K562 (cell line): ENCODE results near the gene XRN2. TPM values are rescaled to one million over a fixed set of nuclear protein-coding genes. Genes with fewer than 3 reads are reported as not detected.
A peak's percentile ranks its signal among the peaks of the same experiment; 100 is the strongest.

Experiments used
- ATAC-seq: fragments of 200-7000 bp; cut with Tn5 transposase; 3 replicates; pipeline ENCODE4 v1.9.1; 2020; ENCODE audit warnings: moderate library complexity
- BruUV-seq: library from RNA; stranded (reverse); fragments of 400-500 nt; replicated peaks from 2 replicates; lab custom pipeline; 2021; lab: Mats Ljungman, UMichigan
- CTCF ChIA-PET: fragments of 300-600 bp; formaldehyde crosslinking; extraction: SDS; loops from one replicate; lab custom pipeline; 2021; ENCODE audit warnings: low intra/inter-chr PET ratio; lab: Yijun Ruan, JAX
- POLR2A ChIA-PET: fragments of 300-600, 350-650 bp; sonication (Branson Sonifier 250); formaldehyde crosslinking; extraction: SDS; loops from one replicate; lab custom pipeline; 2021; ENCODE audit warnings: antibody characterized with exemption, inconsistent platforms; lab: Yijun Ruan, JAX
- DNase-seq, 4 experiments: peaks; one replicate each; pipeline versions ENCODE4 v3.0.0 to v3.0.0-alpha.2; 2011 to 2018; ENCODE audit warnings: low spot score in 3 of 4, mixed read lengths in 3 of 4; ENCODE audit errors: extremely low read depth in 1 of 4
- FAIRE-seq: peaks from 2 replicates; lab custom pipeline; 2011; peaks lifted over from hg19 to GRCh38; lab: Jason Lieb, UNC
- H2AFZ ChIP-seq: 2 replicates; pipeline ENCODE4 v1.6.0; 2011; ENCODE audit warnings: low read depth, low read length, control low read depth, inconsistent platforms
- H3K27ac ChIP-seq: fragments of 200-600 bp; 3 replicates; pipeline ENCODE4 v1.8.0; 2011; ENCODE audit warnings: low read depth, mild to moderate bottlenecking, control low read depth, inconsistent platforms, low read length, moderate library complexity, mixed read lengths; ENCODE audit errors: extremely low read depth
- H3K27me3 ChIP-seq, 2 experiments: fragments of 300-600 bp in 1 of 2; 2 replicates in 1 of 2; 3 replicates in 1 of 2; pipeline versions ENCODE4 v1.6.0 to v1.8.0; 2011; ENCODE audit warnings: inconsistent platforms in 2 of 2, low read length in 2 of 2, mild to moderate bottlenecking in 1 of 2, mixed read lengths in 1 of 2, moderate library complexity in 1 of 2; ENCODE audit not compliant: control insufficient read depth in 2 of 2, insufficient read depth in 2 of 2
- H3K36me3 ChIP-seq: fragments of 300-600 bp; 3 replicates; pipeline ENCODE4 v1.8.0; 2011; ENCODE audit warnings: mild to moderate bottlenecking, low read length, inconsistent platforms; ENCODE audit not compliant: control insufficient read depth, insufficient read depth
- H3K4me1 ChIP-seq, 2 experiments: fragments of 200-600 bp in 1 of 2; replicated peaks in 1 of 2; 2 replicates in 1 of 2; 3 replicates in 1 of 2; pipeline versions ENCODE4 v1.5.1 to v1.8.0; 2011; ENCODE audit warnings: inconsistent platforms in 2 of 2, low read length in 2 of 2, mild to moderate bottlenecking in 1 of 2, mixed read lengths in 1 of 2, moderate library complexity in 1 of 2; ENCODE audit not compliant: control insufficient read depth in 2 of 2, insufficient read depth in 2 of 2
- H3K4me2 ChIP-seq: 2 replicates; pipeline ENCODE4 v1.6.1; 2011; ENCODE audit warnings: low read length, control low read depth, inconsistent platforms, mixed read lengths; ENCODE audit not compliant: insufficient read depth
- H3K4me3 ChIP-seq: fragments of 200-600 bp; sonication (generic), shearing (Covaris generic); 2 replicates; pipeline ENCODE4 v1.5.1; 2016; ENCODE audit warnings: control low read depth, inconsistent platforms
- H3K79me2 ChIP-seq: fragments of 200-600 bp; 3 replicates; pipeline ENCODE4 v1.8.0; 2011; ENCODE audit warnings: low read length, inconsistent platforms; ENCODE audit not compliant: control insufficient read depth, insufficient read depth
- H3K9ac ChIP-seq, 2 experiments: 2 replicates each; pipeline versions ENCODE4 v1.6.0 to v1.6.1; 2011; ENCODE audit warnings: low read depth in 2 of 2, low read length in 2 of 2, control low read depth in 1 of 2, inconsistent platforms in 1 of 2, mild to moderate bottlenecking in 1 of 2, mixed read lengths in 1 of 2; ENCODE audit not compliant: insufficient read depth in 1 of 2
- H3K9me1 ChIP-seq: one replicate; pipeline ENCODE4 v1.6.0; 2011; ENCODE audit warnings: inconsistent platforms, mild to moderate bottlenecking, low read length, moderate library complexity; ENCODE audit not compliant: control insufficient read depth, insufficient read depth
- H3K9me3 ChIP-seq: replicated peaks from 2 replicates; pipeline ENCODE4 v1.5.1; 2011; ENCODE audit warnings: low read depth, low read length, inconsistent platforms; ENCODE audit not compliant: control insufficient read depth, insufficient read depth
- H4K20me1 ChIP-seq: replicated peaks from 2 replicates; pipeline ENCODE4 v1.6.1; 2011; ENCODE audit warnings: low read length, inconsistent platforms, mixed read lengths; ENCODE audit not compliant: control insufficient read depth, insufficient read depth
- ARID1B ChIP-seq: fragments of 450-650 bp; IDR thresholded peaks from 2 replicates; pipeline ENCODE4 v1.6.1; 2016; ENCODE audit warnings: antibody characterized with exemption, mild to moderate bottlenecking, inconsistent platforms
- FOXK2 ChIP-seq, 2 experiments: fragments of 450-650 bp; IDR thresholded peaks in 1 of 2; conservative IDR thresholded peaks in 1 of 2; 2 replicates each; pipeline ENCODE4 v1.6.1; 2016; ENCODE audit warnings: low read depth in 2 of 2, mild to moderate bottlenecking in 1 of 2
- GATAD2A ChIP-seq: fragments of 450-650 bp; IDR thresholded peaks from 2 replicates; pipeline ENCODE4 v1.6.1; 2017
- HDAC6 ChIP-seq: IDR thresholded peaks from 2 replicates; pipeline ENCODE4 v1.6.1; 2012; ENCODE audit warnings: low read depth, mild to moderate bottlenecking, control low read depth, inconsistent platforms, low read length, moderate library complexity
- HEY1 ChIP-seq: fragments of 250-450 bp; sonication (Bioruptor Pico); IDR thresholded peaks from 2 replicates; pipeline ENCODE4 v1.5.0; 2020; ENCODE audit warnings: mild to moderate bottlenecking, moderate library complexity, borderline replicate concordance
- KDM2B ChIP-seq: fragments of 250-450 bp; sonication (Bioruptor Pico); IDR thresholded peaks from 2 replicates; pipeline ENCODE4 v1.8.0; 2021; ENCODE audit warnings: mild to moderate bottlenecking, moderate library complexity
- MEIS2 ChIP-seq: fragments of 450-650 bp; IDR thresholded peaks from 2 replicates; pipeline ENCODE4 v1.6.1; 2014; ENCODE audit warnings: mild to moderate bottlenecking; ENCODE audit not compliant: partially characterized antibody
- MTF1 ChIP-seq: fragments of 250-450 bp; sonication (Bioruptor Pico); IDR thresholded peaks from 2 replicates; pipeline ENCODE4 v1.9.0; 2021; ENCODE audit warnings: moderate library complexity, mild to moderate bottlenecking, inconsistent platforms, borderline replicate concordance
- PHF8 ChIP-seq: fragments of 200-600 bp; sonication (generic); IDR thresholded peaks from 2 replicates; pipeline ENCODE4 v1.6.1; 2012; ENCODE audit warnings: mixed run types, mild to moderate bottlenecking, inconsistent platforms, low read length, moderate library complexity, borderline replicate concordance
- SP2 ChIP-seq: IDR thresholded peaks from 2 replicates; pipeline ENCODE4 v1.6.1; 2011; ENCODE audit warnings: mild to moderate bottlenecking, low read depth, low read length, moderate library complexity; ENCODE audit not compliant: poor library complexity, severe bottlenecking; ENCODE audit errors: extremely low read depth
- WGBS: fragments of 100-300 bp; shearing (Covaris generic); methylation state at CpG from one replicate; pipeline ENCODE4 v1.1.6; 2016; ENCODE audit warnings: low coverage, mixed read lengths; ENCODE audit not compliant: insufficient coverage; ENCODE audit errors: missing lambda C conversion rate; 5-methylcytosine and 5-hydroxymethylcytosine counted together
- in situ Hi-C: fragments of 300-500 bp; cut with MboI; formaldehyde crosslinking; loops from 4 replicates; pipeline ENCODE4 v1.15.0; 2018; ENCODE audit warnings: inconsistent platforms, mixed read lengths
- intact Hi-C: fragments of 100-400 bp; cut with micrococcal nuclease; formaldehyde crosslinking; loops from 2 replicates; pipeline ENCODE4 v1.14.2; 2022
- polyA plus RNA-seq, 8 experiments: library from polyadenylated mRNA; depleted of rRNA in 4 of 8; stranded (reverse) in 5 of 8; unstranded in 3 of 8; fragments of >200 nt; fragmentation: Nextera tagmentation in 2 of 8; fragmentation: Illumina TruSeq in 1 of 8; extraction: Ambion mirVana in 2 of 8; extraction: Trizol in 1 of 8; gene quantifications; 2 replicates each; pipeline versions ENCODE4 v1.2.1 to v1.2.3, GENCODE V29; 2011 to 2014; ENCODE audit warnings: inconsistent platforms in 1 of 8, missing spikeins in 1 of 8
- total RNA-seq, 7 experiments: library from RNA; depleted of rRNA in 6 of 7; stranded (reverse); fragments of >200 nt in 6 of 7; fragmentation: Illumina TruSeq in 2 of 7; extraction: Trizol in 2 of 7; gene quantifications; 2 replicates each; pipeline versions ENCODE4 v1.2.1 to v1.2.3, GENCODE V29; 2011 to 2021; ENCODE audit warnings: low replicate concordance in 1 of 7
- TF ChIP-seq, protein P1 (sequence below): sonication (generic); formaldehyde crosslinking; IDR thresholded peaks from 2 replicates; pipeline ENCODE4 v1.9.0; 2022; ENCODE audit warnings: mild to moderate bottlenecking, missing genetic modification reagents
- TF ChIP-seq, protein P2 (sequence below): fragments of 450-650 bp; IDR thresholded peaks from 2 replicates; pipeline ENCODE4 v1.6.1; 2017; ENCODE audit warnings: mild to moderate bottlenecking, moderate library complexity
- TF ChIP-seq, protein P3 (sequence below): sonication (generic); formaldehyde crosslinking; IDR thresholded peaks from 2 replicates; pipeline ENCODE4 v1.8.0; 2022; ENCODE audit warnings: mild to moderate bottlenecking, low read depth, missing genetic modification reagents
- TF ChIP-seq, protein P4 (sequence below): sonication (generic); formaldehyde crosslinking; IDR thresholded peaks from 2 replicates; pipeline ENCODE4 v1.8.0; 2022; ENCODE audit warnings: missing genetic modification reagents, mild to moderate bottlenecking, moderate library complexity, borderline replicate concordance

The XRN2 gene
- total and polyA plus RNA-seq, 9 of the 15 experiments (the other 6 are each of a cell fraction or from before 2014, with no cell fraction given): 41.8 to 67.3 (median 51.4) TPM

GRCh38 chr20:21309678-21310467, 6.7 kb downstream of the XRN2 start:
- ATAC-seq (no peak), DNase-seq (no peak), FAIRE-seq (no peak)
- Histone ChIP-seq H3K36me3 (peaks cover 13% of the 10 kb centered on the region; the same call in 2 of the 3 replicates), H3K9me3 (no peaks in the 10 kb centered on the region), H4K20me1 (peaks cover 11% of the 10 kb centered on the region; the same call in 1 of the 2 replicates), H3K4me3 (no peak overlapping the region), H2AFZ (no peak overlapping the region), H3K9ac (no peak overlapping the region), H3K4me1 (no peaks in the 10 kb centered on the region; a peak in 3 of 5 replicates), H3K79me2 (peaks cover 74% of the 10 kb centered on the region), H3K27ac (no peak overlapping the region), H3K9me1 (no peaks in the 10 kb centered on the region), H3K4me2 (no peak overlapping the region), H3K27me3 (no peaks in the 10 kb centered on the region)
- in situ Hi-C loops (no loop called here), intact Hi-C loops (no loop called here)
- POLR2A ChIA-PET: no interaction called here
- WGBS: 22% methylated on average over 1 of the region's 2 CpGs
- BruUV-seq: no TSS peak
- CTCF ChIA-PET: no interaction called here
- TF ChIP-seq ARID1B: 0 out of 2 replicates have a peak, but pooled peaks have one; percentile 21
- TF ChIP-seq, protein P1, sequence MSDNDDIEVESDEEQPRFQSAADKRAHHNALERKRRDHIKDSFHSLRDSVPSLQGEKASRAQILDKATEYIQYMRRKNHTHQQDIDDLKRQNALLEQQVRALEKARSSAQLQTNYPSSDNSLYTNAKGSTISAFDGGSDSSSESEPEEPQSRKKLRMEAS: no peak
- TF ChIP-seq, protein P2, sequence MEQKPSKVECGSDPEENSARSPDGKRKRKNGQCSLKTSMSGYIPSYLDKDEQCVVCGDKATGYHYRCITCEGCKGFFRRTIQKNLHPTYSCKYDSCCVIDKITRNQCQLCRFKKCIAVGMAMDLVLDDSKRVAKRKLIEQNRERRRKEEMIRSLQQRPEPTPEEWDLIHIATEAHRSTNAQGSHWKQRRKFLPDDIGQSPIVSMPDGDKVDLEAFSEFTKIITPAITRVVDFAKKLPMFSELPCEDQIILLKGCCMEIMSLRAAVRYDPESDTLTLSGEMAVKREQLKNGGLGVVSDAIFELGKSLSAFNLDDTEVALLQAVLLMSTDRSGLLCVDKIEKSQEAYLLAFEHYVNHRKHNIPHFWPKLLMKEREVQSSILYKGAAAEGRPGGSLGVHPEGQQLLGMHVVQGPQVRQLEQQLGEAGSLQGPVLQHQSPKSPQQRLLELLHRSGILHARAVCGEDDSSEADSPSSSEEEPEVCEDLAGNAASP: no peak
- TF ChIP-seq SP2: no peak
- no peak for TF ChIP-seq PHF8
- TF ChIP-seq, protein P3, sequence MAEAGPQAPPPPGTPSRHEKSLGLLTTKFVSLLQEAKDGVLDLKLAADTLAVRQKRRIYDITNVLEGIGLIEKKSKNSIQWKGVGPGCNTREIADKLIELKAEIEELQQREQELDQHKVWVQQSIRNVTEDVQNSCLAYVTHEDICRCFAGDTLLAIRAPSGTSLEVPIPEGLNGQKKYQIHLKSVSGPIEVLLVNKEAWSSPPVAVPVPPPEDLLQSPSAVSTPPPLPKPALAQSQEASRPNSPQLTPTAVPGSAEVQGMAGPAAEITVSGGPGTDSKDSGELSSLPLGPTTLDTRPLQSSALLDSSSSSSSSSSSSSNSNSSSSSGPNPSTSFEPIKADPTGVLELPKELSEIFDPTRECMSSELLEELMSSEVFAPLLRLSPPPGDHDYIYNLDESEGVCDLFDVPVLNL (CRISPR knock-in tag): no peak
- TF ChIP-seq MTF1: no peak
- no peak for TF ChIP-seq KDM2B
- peak in 1 of 2 experiments; percentile 31; a peak in 1 of 4 replicates for TF ChIP-seq FOXK2 (conservative IDR thresholded peaks at IDR 0.05 in 1 of 2, IDR thresholded peaks at IDR 0.05 in 1 of 2; ENCODE audit: low read depth in 2 of 2)
- TF ChIP-seq, protein P4, sequence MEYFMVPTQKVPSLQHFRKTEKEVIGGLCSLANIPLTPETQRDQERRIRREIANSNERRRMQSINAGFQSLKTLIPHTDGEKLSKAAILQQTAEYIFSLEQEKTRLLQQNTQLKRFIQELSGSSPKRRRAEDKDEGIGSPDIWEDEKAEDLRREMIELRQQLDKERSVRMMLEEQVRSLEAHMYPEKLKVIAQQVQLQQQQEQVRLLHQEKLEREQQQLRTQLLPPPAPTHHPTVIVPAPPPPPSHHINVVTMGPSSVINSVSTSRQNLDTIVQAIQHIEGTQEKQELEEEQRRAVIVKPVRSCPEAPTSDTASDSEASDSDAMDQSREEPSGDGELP (CRISPR knock-in tag): no peak
- TF ChIP-seq MEIS2: peak; percentile 46
- TF ChIP-seq HEY1 (CRISPR knock-in tag): no peak
- no peak for TF ChIP-seq HDAC6
- TF ChIP-seq GATAD2A: no peak
